Posterior vena cava (tissue), 2 donors: Measurements from ENCODE around the gene CHST15. TPM values are rescaled to one million over a fixed set of nuclear protein-coding genes. Genes with fewer than 3 reads are reported as not detected.
"Not testable (repeated sequence)": the region's sequence is repeated elsewhere in the genome, so short reads cannot be mapped to it uniquely, and the experiment has no call there.

Source experiments
- DNase-seq: peaks from one replicate; pipeline ENCODE4 v3.0.0-alpha.2; 2020; ENCODE audit warnings: low spot score
- intact Hi-C, 2 donors: fragments of 100-400 bp; cut with DNase I; formaldehyde crosslinking; loops; one replicate each; pipeline versions ENCODE4 v1.14.1 to v1.14.2; 2022 to 2023
- total RNA-seq, 2 donors: library from RNA; stranded (reverse); fragmentation: NEBNext Ultra II Directional; extraction: Animal tissue kit (Norgen Biotek cat#: 25700); gene quantifications; one replicate each; pipeline ENCODE4 v1.2.1, GENCODE V29; 2021
- donor health status: DM: yes; HTN: yes; CAD: no.
- donor health status: DM: yes; HTN: yes; CAD: no.

The CHST15 gene
- total RNA-seq, 2 donors from 2014 or later, result 25.8 to 30.1 TPM

DNA sequence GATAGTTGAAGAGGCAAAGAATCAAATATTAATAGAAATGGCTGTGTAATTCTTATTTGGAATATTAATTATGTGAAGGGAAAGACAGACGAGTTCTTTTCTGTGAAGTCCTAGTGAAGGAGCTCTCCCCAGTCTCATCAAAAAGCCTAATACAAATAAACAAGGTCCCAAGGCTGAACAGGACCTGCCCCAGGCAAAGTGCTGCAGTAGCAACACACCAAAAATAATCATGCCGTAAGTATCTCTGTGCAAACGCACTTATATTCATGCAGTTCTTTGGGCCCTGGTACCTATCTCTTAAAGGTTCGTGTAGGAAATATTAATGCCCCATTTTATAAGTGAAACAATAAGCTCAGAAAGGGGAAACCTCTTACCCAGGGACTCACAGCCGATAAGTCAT is 12.2 kb upstream of the CHST15 start:
- DNase-seq, result no peak
- intact Hi-C loops, result loop anchor here in 1 of 2 donors (2.0 kb wide), 1 partner anchor 31 kb away; no protein-coding TSS in a partner anchor

- no peak for DNase-seq
- intact Hi-C loops, result loop anchor here in 1 of 2 donors (2.0 kb wide), 1 partner anchor 32 kb away; no protein-coding TSS in a partner anchor
Measured at GRCh38 chr10:124105045-124105444, 11.6 kb upstream of the CHST15 start.

DNA sequence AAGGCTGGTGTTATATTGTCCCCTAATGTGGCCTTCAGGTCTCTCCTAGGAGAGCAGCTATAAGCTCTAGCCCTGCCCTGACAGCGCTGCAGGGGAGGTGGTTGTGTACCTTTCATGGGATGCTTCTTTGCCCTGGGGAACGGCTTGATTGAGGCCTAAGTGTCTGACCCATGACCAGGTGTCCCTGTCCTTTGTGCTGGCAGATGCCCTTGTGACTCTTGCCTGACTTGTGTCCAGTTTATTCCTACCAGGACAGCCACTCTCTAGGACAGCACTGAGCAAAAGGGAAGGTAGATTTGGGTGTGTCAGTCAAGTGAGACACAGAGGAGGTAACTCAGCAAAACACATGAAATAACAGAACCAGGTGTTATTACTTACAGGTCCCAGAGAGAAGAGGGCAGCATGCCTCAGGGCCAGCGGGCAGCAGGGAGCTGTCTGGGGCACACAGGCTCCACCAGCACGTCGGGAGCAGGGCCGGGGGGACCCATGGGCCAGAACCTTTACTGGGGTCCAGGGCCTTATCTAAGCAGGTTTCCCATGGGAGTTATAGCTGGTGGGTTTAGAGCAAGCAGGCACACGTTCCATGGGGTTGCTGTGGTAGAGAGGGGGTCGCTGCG is 10.7 kb upstream of the CHST15 start:
- intact Hi-C loops, result loop anchor here in 1 of 2 donors (2.0 kb wide), 1 partner anchor 33 kb away; no protein-coding TSS in a partner anchor
- DNase-seq, result no peak

DNA sequence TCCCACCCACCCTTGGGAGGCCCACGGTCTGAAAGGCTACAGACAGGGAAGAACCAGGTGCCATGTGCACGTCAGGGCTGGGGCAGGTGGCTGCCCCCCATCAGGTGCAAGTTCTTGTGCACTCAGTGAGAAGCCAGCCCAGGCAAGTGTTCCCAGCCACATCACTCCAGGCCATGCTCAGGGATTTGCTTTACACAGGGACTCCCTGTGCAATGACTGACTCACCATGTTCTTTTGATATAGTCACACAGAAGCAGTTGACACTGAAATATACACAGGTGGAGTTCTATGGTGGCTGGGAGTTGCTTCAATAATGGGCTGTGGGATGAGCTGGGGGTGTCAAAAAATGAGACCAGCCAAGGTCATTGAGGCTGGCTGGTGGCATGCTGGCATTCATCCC is 8.0 kb upstream of the CHST15 start:
- intact Hi-C loops, result no loop called here
- no peak for DNase-seq

- DNase-seq, intact Hi-C loops: not testable (repeated sequence)
Measured at GRCh38 chr10:124100651-124101050, 7.3 kb upstream of the CHST15 start.

GRCh38 chr10:124100124-124100523 is 6.7 kb upstream of the CHST15 start:
- intact Hi-C loops, result no loop called here
- DNase-seq, result no peak

GRCh38 chr10:124099604-124100003 is 6.2 kb upstream of the CHST15 start:
- intact Hi-C loops, result loop anchor here in 1 of 2 donors (10.0 kb wide), 1 partner anchor 285 kb away; no protein-coding TSS in a partner anchor
- DNase-seq, result no peak

- intact Hi-C loops, result loop anchor here in 1 of 2 donors (10.0 kb wide), 1 partner anchor 286 kb away; no protein-coding TSS in a partner anchor
Measured at GRCh38 chr10:124098575-124098974, 5.2 kb upstream of the CHST15 start.

DNA sequence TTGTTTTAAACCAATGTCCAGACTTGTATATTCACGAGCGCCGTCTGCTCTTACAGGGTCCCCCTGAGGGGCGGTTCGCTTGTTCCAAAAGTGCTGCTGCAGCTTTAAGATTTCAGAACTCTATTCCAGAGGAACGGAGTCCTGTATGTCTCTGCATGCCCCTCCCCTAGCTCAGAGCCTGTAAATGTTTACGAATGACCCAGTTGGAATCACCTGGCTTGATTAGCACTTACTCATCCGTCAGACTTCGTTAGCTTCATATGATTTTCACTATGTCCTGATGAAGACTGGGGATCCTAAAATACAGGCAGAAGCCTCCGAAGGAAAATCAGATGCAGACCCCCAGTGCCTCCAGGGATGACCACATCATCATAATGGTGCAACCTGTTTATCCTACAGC is 4.5 kb upstream of the CHST15 start:
- intact Hi-C loops, result loop anchor here in 1 of 2 donors (10.0 kb wide), 1 partner anchor 287 kb away; no protein-coding TSS in a partner anchor
- DNase-seq, result no peak

More at GRCh38 chr10:124098575-124098974, 5.2 kb upstream of the CHST15 start:
- no peak for DNase-seq

GRCh38 chr10:124096494-124096893 is 3.1 kb upstream of the CHST15 start:
- intact Hi-C loops, result loop anchor here in 1 of 2 donors (10.0 kb wide), 1 partner anchor 288 kb away; no protein-coding TSS in a partner anchor
- DNase-seq, result no peak

DNA sequence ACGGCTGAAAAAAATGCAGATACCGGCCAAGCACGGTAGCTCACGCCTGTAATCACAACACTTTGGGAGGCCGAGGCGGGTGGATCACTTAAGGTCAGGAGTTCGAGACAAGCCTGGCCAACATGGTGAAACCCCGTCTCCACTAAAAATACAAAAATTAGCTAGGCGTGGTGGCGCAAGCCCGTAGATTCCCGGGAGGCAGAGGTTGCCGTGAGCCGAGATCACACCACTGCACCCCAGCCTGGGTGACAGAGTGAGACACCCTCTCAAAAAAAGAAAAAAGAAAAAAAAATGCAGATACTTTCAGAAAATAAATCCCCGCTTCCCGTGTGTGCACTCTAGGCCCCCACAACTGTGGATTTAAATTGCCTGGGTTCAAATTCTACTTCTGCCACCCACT is 2.4 kb upstream of the CHST15 start:
- intact Hi-C loops, result loop anchor here in 1 of 2 donors (10.0 kb wide), 1 partner anchor 289 kb away; no protein-coding TSS in a partner anchor
- DNase-seq, result not testable (repeated sequence)

DNA sequence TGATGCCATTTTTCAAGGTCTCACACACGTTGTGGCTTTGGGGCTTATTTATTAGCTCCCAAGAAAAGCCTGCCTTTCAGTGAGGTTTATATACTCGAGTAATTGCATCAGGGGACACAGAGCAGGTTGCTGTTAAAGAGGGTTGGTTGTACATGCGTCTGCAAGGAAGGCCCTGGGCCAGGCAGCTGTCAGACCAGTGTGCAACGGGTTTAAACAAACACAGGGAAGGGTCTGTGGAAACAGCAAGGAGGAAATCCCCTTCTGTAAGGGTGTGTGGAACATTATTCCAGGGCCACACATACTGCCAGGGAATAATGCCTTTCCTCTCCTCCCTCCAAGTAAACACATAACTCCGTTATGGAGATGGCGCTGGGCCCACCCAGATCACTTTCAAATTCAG is 1.7 kb upstream of the CHST15 start:
- intact Hi-C loops, result loop anchor here in 1 of 2 donors (10.0 kb wide), 1 partner anchor 290 kb away; no protein-coding TSS in a partner anchor
- DNase-seq, result no peak

DNA sequence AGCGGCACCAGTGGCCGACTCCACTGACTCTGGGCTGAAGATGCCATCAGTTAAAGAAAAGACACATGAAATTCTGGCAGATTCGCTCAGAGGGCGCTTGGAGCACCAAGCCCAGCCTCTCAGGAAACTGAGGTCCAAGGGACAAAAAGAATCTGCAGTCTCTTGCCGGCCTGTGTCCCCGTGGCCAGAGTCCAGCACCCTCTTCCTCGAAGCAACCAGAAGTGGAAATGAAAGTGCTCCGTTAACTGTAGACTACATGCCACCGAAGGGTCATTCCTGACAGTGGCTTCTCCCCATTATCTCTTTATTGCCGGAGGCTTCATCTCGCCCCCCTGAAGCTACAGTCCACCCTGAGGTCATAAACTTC is 1.0 kb upstream of the CHST15 start:
- no peak for DNase-seq
- intact Hi-C loops, result loop anchor here in 1 of 2 donors (10.0 kb wide), 1 partner anchor 290 kb away; no protein-coding TSS in a partner anchor

GRCh38 chr10:124093774-124094418 is 498 bp upstream of the CHST15 start:
- intact Hi-C loops, result loop anchor here in 1 of 2 donors (10.0 kb wide), 1 partner anchor 291 kb away; no protein-coding TSS in a partner anchor
- DNase-seq, result peak; percentile 86

GRCh38 chr10:124092250-124092859 is 1.0 kb downstream of the CHST15 start:
- intact Hi-C loops, result loop anchor here in 1 of 2 donors (10.0 kb wide), 1 partner anchor 292 kb away; no protein-coding TSS in a partner anchor
- DNase-seq, result peak; percentile 89

- DNase-seq, result peak; percentile 85
- intact Hi-C loops, result loop anchor here in 1 of 2 donors (10.0 kb wide), 1 partner anchor 293 kb away; no protein-coding TSS in a partner anchor
Measured at GRCh38 chr10:124091646-124092249, 1.6 kb downstream of the CHST15 start.

DNA sequence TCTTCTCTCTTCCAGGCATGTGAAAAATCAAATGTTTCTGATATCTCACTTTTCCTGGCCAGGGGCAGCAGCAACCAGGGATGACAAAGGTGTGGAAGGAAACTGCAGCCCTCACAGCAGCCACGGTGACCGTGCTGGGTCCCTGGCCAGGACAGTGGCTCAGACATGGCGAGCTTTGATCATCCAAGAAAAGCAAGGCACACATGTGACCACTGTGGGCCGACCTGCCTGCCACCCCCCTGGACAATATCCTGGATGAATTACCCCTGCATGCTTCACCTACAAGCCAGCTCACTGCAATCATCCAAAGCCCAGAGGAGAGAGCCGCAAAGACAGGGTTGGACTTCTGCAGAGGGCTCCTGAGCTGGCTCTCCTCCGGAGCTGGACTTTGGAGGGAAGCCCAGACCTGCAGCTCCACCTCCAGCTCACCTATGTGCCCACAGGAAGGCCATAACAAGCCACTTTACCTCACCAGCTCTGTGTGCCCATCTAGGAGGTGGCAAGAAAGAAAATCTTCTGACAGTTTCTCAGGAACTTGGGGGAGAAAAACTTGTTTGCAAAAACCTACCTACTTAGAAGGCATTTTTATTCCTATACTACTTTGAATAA is 2.7 kb downstream of the CHST15 start:
- DNase-seq, result no peak
- intact Hi-C loops, result loop anchor here in 1 of 2 donors (10.0 kb wide), 1 partner anchor 294 kb away; no protein-coding TSS in a partner anchor

GRCh38 chr10:124089859-124090258 is 3.5 kb downstream of the CHST15 start:
- intact Hi-C loops, result loop anchor here in 1 of 2 donors (10.0 kb wide), 1 partner anchor 295 kb away; no protein-coding TSS in a partner anchor
- DNase-seq, result no peak

DNA sequence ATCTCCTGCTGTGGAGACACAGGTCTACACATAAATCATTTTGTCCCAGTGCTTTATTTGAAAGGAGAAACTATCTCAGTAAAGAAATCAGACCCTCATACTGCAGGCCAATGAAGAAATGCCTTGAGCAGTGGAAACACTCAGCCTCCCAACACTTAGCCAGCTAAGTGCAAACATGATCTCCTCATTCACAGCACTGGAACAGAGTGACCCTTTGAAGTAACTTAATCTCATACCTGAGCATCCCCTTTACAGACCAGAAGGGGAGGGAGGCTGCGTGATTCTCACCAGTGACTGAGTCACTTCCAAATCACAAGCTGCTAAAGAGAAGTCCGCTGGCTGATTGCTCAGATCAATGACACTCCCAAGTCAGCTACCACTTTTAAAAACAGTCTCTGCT is 4.5 kb downstream of the CHST15 start:
- DNase-seq, result no peak
- intact Hi-C loops, result no loop called here
